Eye (tissue), 1 donor: ENCODE measurements around the gene RPAIN.

Experiments
- DNase-seq: peaks from one replicate; pipeline ENCODE4 v3.0.0-alpha.2; 2015

Gene RPAIN, protein sequence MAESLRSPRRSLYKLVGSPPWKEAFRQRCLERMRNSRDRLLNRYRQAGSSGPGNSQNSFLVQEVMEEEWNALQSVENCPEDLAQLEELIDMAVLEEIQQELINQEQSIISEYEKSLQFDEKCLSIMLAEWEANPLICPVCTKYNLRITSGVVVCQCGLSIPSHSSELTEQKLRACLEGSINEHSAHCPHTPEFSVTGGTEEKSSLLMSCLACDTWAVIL

DNA sequence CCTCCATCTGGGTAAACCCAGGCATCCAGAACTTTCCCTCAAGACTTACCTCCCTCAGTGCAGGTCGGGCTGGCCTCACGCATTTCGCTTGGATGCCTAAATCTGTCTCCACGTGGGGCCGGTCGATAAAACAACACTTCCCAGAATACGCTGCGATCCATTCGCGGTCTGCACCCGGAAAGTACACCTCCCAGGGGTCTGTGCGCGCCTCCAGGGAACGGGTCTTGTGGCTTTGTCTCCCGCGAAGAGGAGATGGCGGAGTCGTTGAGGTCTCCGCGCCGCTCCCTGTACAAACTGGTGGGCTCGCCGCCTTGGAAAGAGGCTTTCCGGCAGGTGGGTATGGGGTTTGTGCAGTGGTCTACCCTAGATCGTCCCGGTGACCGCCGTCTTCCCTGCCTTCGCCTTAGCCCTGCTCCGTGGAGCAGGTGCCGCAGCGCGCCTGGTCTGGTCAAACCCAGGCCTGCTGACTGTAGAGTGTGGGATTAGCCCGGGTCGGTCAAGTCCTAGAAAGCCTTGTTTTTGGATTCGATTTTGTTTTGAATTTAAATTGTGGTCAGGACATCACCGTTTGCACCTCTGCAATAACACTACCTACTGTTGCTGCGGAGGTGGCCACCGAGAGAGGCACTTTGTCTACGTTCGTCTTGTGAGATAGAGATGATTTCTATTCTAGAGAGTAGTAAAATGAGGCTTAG is at the start of gene RPAIN:
Gene RPAIN (plus strand): TSS at position 224 of the 695 bp plus-strand sequence. CDS start 29 bp downstream, at position 253.
- DNase-seq: no peak

DNA sequence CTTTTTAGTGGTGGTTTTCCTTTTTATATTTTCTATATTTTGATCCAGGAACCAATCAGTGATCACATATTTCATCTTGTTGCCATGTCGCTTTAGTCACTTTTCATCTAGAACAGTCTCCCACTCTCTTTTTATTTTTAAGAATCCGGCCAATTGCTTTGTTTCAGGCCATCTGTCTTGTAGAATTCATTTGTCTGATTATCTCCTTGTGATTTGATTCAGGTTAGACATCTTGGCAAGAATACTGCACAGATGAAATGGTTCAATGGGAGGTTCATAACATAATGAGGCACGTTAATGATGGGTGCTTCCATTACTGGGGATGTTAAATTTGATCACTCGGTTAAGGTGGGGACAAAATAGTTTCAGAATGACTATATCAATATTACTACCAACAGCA is 49.6 kb upstream of the RPAIN start:
- no peak for DNase-seq

DNA sequence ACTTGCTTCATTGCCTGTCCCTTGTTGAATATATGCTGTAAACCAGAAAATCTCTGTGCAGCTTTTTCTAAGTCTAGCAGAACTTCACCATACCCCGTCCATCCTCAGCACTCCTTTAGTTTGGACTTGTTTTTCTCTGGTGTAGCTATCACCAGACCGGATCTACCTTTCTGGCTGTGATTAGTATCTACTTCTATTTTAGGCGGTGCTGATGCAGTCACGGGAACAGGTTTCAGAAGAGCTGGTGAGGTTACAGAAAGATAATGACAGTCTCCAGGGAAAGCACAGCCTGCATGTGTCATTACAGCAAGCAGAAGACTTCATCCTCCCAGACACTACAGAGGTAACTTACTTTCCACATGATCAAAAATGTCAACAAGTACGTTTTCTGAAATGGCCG is 46.9 kb upstream of the RPAIN start:
- no peak for DNase-seq

DNA sequence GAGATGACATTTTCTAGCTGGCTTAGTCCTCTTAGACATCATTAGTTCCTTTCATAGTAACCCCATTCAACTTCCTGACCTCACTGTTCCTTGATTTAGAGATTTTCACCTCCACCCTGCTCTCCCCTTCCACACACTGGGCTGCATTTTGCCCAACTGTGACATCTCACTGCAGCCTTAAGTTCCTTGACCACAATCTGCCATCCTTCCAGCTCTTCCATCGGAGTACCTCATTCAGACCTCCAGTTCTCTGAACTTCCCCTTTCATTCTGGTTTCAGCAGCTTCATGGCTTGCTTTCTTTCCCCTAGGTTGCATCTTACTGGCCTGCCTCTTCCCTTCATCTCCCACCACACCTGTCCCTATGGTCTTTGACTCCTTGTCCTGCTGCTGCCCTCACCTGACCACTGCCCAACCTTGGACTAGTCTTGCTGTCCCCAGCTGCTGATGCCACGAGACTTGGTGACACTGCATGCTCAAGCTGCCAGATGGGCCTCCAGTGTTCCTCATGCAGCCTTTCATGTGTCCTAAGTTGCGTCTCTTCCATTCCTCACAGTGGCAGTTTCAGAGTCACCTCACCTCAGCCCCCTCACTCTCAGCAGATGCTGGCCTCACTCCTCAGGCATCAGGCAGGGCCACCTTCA is 41.3 kb upstream of the RPAIN start:
- DNase-seq: no peak

DNA sequence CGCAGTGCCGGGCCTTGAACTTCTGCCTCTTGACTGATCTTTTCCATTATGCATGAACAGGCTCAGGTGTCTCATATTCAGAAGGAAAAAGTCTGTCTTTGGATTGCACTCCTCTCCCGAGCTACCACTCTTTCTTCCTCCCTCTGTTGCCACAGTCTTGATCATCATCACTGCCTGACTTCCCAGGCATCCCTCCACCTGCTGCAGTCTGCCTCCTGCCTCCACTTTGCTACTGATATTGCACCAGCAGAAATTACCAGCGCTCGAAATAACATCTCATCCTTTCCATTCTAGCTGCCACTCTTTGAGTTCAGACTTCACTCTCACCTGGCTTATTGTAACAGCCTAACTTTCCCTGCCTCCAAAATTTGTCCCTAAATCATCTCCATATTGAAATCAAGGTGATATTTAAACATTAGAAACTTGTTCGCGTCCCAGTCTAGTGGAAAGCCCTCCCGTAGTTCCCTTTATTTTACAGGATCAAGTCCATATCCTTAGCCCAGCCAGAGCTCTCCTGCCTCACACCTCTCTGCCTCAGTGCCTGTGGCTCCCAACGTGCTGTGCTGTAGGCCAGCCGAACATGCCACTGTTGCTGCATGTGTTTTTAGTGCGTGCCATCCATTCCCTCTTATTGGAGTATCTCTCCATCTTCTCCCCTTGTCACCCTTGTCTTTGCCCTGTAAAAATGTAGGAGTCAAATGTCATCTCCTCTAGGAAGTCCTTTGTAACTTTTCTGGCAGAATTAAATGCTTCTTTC is 40.5 kb upstream of the RPAIN start:
- DNase-seq: no peak

DNA sequence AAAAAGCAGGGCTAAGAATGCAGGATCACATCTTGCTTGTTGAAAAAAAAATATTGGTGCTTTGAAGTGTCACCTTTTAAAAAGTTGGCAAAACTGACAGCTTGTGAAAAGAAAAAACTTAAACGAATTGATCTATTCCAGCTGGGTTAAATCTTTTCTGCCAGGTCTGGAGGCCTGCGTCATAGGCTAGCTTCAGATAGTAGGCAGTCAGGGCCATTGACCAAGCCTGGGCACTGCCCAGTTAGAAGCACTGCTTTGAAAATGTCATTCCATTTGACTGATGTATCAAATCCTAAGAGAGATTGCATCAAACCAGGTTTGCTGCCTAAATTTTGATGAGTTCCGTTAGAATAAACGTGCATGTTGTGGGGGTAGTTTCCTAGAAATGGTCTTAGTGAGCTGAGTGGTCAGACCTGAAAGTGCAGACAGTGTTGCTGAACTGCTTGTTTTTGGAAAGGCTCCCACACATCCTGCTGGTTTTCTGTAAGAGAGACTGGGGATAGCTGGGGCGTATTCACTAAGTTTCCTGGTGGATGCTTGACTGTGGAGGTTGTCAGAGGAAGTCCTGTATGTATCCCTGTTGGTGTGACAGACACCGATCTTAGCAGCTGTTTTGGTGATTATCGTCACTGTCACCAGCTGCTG is 39.4 kb upstream of the RPAIN start:
- no peak for DNase-seq

DNA sequence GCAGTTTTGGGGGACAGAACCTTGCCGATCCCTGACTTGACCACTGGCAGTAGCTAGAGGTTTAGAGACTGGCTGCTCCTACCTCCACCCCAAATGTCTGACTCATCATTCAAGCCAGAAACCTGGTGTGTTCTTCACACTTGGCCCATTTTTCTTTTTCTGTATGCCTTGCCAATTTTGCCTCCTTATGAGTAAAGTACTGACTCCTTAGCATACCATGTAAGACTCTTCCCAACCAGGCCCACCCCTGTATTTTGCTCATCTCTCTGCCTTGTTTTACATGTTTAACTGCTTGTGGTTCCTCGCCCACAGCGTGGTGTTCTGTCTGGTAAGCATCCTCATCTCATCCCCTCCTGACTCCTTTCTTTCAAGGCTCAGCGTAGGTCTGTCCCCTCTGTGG is 38.4 kb upstream of the RPAIN start:
- no peak for DNase-seq

DNA sequence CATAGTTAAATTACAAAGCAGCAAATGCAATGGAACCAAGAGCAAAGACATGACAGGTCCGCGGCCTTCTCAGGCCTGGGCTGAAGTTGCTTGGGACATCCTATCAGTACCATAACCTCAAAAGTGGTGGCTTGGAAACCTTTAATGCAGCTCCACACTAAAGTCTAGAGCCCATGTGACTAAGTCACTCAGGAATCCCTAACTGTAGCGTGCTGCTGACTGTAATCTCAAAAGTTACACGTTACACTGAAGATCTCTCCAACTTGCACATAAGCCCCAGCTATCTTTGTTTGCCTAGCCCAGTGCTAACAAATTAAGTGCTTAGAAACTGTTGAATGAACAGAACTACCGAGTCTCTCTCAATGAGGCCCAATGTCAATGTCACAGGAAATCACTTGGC is 28.3 kb upstream of the RPAIN start:
- DNase-seq: no peak

DNA sequence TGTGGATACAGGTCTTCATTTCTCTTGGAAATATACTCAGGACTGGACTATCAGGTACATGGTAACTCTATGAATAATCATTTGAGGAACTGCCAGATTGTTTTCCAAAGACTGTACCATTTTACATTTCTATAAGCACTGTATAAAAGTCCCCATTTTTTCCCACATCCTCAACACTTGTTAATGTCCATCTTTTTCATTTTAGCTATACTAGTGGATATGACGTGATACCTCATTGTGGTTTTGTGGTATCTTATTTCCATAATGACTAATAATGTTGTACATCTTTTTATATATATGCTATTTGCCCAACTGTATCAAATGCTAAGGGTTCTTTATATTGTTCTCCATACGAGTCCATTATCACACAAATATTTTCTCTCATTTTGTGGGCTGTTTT is 23.4 kb upstream of the RPAIN start:
- DNase-seq: no peak

DNA sequence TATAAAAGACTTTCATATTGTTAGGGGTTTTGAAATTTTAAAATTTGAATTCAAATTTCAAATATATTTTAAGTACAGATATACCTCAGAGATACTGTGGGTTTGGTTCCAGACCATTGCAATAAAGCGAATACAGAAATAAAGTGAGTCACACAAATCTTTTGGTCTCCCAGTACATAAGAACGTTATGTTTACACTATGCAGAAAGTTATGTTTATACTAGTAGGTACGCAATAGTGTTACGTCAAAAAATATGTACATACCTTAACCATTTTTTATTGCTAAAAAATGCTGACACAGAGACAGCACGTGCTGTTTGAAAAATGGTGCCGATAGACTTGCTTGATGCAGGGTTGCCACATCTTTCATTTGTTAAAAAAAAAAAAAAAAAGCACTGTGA is 20.2 kb upstream of the RPAIN start:
- DNase-seq: no peak

DNA sequence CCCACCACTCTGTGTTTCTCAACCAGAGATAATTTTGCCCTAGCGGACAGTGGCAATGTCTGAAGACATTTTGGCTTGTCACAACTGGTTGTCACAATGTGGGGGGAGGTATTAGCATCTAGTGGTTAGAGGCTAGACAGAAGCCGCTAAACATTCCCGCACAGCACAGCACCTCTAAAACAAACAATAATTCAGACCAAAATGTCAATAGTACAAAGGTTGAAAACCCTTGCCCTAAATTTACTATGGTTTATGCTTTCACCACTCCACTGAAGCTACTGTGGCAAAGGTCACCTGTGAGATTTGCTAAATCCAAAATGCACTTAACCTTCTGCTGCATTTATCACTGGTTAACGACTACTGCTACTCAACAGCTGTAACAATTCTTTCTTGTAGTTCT is 14.6 kb upstream of the RPAIN start:
- DNase-seq: no peak

DNA sequence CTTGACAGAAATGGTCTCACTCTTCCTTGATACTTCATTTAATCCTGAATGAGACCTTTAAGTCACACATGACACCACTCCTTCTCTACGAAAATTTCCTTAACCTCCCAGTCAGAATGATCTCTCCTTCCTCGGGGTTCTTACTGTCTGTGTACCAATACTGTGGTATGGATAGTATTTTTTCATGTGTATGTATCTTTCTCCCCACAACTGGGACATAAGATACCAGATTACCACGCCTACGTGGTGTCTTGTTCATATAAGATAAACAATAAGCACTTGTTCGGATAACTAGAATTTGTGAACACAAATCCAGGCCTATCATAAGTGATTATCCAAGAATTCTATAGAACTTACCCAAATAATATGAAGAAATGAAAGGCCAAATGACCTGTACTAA is 11.8 kb upstream of the RPAIN start:
- DNase-seq: no peak

DNA sequence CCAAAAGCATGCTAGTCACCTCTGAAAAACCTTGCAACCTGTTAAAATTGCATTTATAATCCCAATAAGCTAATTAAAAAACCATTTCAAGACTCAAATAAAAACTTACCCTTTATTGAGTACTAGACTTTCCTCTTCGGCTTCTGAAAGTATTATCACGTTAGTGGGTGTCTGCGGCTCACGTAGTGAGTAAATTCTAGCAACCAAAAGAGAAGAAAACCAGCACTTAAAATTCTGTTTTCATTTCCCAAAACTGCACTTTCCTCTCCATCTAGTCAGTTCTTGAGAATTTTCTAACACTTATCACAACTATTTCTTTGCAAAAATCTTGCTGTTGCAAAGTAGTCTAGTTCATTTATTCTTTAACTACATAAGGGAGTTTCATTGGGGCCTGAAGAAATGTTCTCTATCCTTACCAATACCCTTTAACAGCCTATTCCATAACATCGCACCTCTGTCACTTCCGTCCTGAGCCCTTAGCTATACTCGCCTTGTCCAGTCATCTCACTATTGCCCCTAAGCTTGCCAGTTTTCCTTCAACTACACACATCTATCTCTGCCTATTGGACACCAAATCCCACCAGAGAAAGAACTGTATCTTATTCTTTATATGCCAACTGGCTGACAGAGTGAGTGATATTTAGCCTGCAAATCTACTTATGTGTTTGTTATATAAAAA is 9.2 kb upstream of the RPAIN start:
- no peak for DNase-seq

DNA sequence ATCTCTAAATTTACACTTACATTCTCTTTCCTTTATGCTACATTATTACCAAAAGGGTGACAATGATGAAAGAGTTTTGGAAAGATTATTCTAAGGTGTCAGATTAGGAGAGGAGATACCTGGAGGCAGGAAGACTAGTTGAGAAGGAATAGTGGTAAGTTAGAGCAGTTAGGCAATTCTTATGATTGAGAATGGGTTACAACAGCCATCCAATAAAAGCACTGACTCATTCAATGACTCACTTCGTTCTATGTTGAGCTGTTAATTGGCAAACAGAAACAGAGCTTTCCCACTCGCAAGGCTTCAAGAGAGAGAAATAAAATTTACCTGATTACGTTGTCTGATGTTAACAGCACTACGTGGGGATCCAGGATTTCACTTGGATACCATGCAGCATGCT is 6.3 kb upstream of the RPAIN start:
- DNase-seq: no peak

DNA sequence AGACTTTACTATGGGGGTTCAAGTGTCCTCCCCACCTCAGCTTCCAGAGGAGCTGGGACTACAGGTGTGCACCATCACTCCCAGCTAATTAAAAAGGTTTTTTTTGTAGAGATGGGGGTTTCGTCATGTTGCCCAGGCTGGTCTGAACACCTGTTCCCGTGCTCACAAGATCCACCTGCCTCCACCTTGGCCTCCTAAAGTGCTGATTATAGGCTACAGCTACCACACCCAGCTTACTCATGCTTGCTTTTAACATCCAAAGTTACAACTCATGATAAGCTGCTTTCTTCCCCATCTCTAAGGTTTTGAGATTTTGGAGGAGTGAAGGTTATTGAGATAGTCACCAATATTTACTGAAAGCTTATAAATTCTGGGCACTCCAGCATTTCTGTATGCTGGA is 3.1 kb upstream of the RPAIN start:
- no peak for DNase-seq

DNA sequence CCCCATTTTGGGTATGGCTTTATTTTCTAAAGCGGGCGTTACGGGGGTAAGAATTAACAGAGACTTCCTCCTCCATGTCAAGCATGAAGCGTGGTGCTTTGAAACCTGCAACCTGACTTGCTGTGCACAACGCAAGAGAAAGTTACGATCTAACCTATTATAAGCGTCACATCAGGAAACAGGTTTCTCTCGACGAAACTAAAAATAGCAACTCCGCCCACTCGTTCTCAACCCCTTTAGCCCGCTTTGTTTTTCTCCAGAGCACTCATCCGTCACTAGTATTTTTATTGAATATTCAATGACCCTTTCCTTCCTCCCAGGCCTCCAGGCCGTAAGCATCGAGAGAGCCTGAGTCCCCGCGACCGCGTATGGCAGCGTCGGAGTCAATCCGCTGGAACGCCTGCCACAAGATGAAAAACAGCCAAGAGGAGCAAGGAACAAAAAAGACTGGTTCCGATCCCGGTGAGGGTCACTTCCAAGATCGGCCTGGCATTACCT is 1.1 kb upstream of the RPAIN start:
- DNase-seq: no peak

DNA sequence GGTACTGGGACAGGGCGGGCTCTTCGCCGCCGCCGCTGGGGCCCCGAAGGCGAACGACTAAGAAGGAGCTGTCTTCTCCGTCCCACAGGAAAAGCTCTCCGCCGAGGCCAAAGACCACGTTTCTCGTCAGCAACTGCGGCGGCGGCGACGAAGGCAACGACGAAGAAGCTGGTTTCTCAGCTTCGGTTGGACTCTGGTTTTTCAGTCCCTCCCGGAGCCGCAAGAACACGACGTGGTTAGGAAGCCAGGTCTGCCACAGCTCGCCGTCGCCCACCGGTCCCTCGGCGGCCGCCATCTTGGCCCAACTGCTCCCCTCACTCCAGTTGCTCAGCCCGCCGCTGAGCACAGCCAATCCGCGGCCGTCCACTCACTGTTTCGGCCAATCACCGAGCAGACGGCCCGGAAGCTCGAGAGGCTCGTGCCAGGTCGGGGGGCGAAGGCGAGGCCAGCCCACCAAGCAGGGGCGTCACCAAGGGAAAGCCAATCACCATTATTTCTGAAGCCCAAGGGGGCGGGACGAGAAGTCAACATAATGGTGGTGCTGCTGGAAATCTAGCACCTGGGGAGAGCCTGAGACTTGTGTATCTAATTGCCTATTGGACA is 525 bp upstream of the RPAIN start, which contains the start of gene NUP88:
Gene NUP88 (minus strand): TSS at position 307 of the 603 bp plus-strand sequence. CDS start 12 bp downstream, at position 295.
- peak; percentile 99 for DNase-seq

DNA sequence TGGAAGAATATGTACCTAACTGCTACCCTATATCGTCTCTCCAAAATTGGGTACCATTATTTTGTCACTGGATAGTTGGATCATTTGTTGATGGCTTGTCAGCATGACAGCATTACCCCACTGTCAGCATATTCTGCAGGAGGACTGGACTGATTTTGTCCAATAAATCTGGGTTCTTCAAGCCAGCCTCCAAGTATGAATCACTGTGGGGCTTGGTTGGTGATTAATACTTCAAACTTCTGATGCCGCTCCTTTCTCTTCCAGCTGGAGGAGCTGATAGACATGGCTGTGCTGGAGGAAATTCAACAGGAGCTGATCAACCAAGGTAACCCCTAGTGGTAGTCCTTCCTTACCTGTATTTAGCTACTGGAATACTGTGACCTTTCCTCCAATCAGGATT is 2.5 kb downstream of the RPAIN start:
- no peak for DNase-seq

DNA sequence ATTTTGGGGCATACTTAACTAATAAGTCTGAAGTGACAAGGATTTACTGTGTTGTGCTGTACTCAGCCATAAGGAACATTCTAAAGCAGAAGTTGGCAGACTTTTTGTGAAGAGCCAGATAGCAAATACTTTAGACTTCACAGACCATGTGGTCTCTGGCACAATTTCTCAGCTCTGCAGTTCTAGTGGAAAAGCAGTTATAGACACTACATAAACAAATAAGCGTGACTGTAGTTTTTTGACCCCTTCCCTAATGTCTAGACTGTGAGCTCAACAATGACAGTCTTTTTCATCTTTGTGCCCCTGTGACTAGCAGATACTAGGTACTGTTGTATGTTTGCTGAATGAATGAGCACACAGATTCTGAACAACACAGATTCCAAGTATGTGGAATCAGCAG is 4.9 kb downstream of the RPAIN start:
- no peak for DNase-seq

DNA sequence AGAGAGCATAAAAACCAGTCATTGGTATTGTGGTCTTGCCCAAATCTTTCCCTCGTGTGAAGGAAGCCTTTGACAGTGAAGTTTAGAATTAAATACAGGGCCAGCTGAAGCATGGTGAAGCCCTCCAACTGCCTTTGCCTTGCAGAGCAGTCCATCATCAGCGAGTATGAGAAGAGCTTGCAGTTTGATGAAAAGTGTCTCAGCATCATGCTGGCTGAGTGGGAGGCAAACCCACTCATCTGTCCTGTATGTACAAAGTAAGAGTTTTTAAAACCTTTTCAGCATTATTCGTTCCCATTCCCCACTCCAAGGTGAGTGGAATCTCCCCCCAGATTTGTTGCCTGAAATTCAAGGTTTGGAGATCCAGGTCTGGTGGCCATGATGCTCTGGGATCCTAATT is 5.8 kb downstream of the RPAIN start:
- DNase-seq: no peak

DNA sequence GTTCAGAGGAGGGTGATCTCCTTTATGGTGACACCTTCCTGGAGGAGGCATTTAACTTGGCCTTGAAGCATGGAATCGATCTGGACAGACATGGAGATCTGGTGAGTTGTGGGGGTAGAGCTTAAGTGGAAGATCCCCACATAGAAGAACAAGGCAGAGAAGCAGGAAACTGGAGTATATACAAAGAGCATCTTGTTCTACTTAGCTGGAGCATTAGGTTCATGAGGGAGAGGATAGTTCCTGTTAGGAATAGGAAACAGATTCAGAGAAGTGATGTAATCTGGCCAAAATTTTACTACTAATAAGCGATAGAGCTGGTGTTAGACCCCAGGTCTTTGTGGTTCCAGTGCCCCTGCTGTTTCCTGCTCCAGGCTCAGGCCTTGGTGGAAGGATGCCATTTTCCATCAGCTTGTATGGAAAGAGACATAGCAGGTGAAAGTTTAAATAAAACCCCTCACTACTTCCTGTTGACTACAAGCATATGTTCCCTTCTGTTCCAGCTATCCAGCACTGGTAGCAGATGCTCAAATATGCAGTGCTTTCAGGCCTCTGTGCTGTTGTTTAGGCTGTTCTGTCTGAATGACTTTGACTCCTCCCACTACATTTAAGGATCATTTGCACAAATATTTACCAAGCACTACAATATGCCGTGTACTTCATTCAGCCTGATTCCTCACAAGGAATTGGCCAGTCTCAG is 9.4 kb downstream of the RPAIN start:
- no peak for DNase-seq
